HG02763 (cell line): Measurements from ENCODE around the gene C10orf143.

Experiments used
- ATAC-seq: cut with Tn5 transposase; IDR thresholded peaks from one replicate; pipeline ENCODE4 v1.9.1; 2021; ENCODE audit warnings: mild to moderate bottlenecking, moderate library complexity; ENCODE audit not compliant: unreplicated experiment

C10orf143 gene

DNA sequence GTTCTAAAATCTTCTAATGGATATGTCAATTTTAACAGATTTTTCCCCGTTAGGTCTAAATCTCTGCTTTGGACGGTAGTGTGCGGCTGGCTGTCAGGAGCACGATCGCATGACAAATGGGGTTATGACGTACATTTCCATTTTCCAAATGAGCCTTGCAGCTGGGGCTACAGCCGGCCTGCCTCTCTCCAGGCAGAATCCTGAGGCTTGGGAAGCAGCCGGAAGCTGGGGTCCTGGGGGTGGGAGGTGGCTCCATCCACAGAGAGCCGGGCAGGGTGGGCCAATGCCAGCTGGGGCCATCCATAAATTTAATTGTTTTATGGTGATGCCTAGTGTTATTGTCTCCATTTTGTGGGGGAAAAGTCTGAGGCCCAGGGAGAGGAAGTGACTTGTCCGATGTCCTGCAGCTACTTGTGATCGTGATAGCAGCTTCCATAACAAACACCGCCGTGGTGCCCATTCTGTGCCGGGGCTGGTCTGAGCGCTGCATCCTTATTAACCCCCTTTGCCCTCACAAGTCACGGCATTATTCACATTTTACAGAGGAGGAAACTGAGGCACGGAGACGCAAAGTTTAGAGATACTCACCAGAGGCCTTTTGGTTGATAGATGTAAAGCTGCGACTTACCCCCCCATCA, 93.5 kb downstream of the C10orf143 start:
- no peak for ATAC-seq

DNA sequence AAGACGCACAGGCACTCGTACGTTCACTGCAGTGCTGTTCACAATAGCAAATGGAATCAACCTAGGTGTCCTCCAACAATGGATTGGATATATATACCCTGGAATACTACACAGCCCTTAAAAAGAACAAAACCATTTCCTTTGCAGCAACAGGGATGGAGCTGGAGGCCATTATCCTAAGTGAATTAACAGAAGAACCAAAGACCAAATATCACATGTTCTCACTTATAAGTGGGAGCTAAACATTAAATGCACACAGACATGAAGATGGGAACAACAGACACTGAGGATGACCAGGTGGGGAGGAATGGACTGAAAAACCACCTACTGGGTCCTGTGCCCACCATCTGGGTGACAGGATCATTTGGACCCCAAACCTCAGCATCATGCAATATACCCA, 94.5 kb downstream of the C10orf143 start:
- ATAC-seq: no peak

DNA sequence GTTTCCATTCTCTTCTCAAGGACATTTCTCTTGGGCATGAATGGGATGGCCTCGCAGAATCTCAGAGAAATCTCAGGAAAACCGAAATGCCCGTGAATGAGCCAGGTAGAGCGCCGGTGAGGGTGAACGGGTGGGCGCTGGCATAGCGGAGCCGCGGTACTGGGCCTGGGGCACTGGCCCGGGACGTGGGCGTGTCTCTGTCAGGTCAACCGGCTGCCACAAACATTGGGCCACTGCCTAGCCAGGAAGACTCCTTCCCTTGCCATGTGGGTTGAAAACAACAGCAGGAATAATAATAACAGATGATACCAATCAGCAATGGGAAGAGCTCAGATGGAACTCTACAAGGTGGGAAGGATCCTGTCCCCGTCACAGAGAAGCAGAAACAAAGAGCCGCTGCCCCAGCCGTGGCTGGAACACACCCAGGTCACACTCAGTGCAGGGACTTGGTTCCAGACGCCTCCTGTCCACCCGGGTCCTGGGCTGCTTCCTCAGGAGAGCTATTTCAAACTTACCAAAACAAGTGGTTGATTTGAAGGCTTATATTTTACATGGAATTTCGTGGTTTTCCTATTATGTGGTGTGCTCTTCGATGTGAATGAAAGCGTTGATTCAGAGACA, 95.4 kb downstream of the C10orf143 start:
- no peak for ATAC-seq

DNA sequence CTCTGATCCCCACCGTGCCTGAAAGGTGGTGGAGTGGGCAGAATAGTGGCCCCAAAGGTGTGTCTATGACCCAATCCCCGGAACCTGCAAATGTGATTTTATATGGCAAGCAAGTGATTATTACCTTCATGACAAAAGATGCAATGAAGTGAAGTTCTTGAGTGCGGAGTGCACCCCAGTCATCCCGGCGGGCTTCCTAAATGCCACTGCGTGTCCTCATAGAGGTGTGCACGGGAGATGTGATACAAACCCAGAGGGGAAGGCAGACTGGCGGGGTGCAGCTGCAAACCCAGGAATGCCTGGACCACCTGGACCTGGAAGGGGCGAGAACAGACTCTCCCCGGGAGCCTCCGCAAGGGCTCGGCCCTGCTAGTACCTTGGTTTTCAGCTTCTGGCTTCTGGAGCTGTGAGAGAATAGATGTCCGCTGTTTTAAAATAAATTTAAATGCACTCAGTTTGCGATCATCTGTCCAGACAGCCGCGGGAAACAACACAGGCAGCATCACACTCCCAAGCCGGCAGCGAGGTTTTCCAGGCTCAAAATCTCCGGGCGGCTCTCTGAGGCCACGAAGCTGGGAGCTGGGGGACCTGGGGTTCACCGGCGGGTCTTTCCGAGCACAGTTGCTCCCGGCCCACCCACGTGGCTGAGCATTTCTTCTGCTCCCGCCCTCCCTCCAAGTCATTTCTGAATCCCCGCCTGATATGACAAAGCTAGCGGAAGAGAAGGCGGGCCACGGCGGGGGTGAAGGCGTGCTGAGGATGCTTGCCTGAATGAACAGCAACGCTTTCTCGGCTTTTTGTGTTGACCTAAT, 96.2 kb downstream of the C10orf143 start:
- no peak for ATAC-seq
